Urothelium cell line (cell line): ENCODE data around the gene CNFN.

Experiments
- DNase-seq: peaks from one replicate; pipeline ENCODE4 v3.0.0; 2011; ENCODE audit warnings: low spot score, mixed read lengths
- FAIRE-seq: peaks from 2 replicates; lab custom pipeline; 2011; peaks lifted over from hg19 to GRCh38; lab: Jason Lieb, UNC

The CNFN gene

DNA sequence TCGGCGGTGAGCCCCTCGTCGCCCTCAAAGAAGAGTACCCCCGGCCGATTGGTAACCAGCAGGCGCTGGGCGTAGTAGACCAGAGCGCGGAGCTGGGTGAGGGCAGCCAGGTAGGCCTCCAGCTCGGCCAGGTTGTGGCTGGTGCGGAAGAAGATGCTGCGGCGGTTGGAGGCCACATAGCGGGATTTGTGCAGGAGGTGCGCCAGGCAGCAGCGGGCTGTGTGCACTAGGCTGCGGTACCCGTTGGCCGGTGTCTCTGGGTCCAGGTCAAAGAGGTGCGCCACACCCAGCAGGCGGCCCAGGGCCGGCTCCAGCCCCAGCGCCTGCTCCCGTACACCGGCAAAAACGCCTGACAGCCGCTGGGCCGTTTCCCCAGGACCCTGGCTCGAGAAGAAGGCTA lies 20.3 kb upstream of the CNFN start:
- no peak for DNase-seq
- FAIRE-seq = no peak

DNA sequence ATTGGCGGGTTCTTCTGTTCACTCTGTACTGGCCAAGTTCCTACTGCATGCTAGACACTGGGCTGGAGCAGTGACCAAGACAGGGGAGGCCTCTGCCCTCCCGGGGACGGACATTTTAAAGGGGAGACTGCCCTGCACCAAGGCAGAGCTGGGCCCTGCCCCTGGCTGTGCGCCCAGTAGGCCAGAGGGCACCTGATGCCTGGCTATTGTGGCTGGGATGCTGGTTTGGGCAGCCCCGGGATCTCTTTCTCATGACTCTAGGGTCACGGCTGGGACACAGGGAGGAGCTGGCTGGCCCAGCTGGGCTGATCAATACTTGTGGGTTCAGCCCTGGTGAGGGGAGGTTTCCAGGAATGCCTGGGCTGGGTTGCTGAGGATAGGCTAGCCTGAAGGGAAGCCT lies 19.4 kb upstream of the CNFN start:
- no peak for DNase-seq
- no peak for FAIRE-seq

DNA sequence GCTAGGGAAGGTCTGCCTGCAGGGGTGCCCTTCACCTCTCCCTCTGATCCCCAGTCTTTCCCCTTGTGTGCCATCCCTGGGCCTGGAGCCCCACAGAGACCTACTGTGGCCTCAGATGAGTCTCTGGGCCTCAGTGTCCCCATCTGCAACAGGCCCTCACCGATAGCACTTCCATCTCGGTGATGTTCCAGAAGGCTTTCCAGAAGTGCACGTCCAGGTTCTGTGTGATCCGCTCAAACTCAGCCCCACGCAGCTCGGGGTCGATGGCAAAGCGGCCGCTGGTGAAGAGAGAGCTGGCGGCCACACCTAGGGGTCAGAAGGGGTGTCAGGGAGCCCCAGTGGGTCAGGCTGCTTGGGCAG lies 17.7 kb upstream of the CNFN start:
- DNase-seq (no peak), FAIRE-seq (no peak)

DNA sequence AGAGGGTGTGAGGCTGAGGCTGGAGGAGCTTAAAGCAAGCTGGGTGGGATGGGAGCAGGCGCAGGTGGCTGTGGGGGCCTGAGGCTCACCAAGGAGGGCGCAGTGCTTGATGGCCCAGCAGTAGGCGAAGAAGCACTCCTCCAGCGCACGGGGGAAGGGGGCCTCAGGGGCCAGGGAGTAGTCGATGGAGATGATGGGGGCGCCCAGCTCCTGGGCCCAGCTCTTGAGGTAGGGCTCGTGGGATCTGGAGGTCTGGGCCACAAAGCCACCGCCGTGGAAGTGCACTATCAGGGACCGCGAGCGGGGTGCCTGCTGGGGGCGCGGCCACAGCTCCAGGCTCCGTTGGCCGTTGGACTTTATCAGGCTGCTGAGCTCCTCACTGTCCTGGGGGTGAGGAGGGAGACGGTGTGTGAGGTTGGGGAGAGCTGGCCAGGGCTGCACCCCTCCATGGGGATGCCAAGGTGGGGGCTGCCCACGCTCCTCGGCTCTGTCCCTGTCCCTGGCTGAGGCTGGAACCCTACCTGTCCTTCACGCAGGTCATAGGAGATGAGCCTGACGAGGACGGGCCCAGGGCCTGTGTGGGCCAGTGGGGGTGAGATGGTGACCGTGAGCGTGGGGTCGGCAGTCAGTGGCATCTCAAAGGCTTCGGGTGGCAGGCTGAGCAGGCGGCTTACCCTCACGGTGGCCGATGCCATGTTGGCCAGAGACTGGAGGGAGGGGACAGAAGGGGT lies 17.2 kb upstream of the CNFN start:
- no peak for DNase-seq
- FAIRE-seq = no peak

DNA sequence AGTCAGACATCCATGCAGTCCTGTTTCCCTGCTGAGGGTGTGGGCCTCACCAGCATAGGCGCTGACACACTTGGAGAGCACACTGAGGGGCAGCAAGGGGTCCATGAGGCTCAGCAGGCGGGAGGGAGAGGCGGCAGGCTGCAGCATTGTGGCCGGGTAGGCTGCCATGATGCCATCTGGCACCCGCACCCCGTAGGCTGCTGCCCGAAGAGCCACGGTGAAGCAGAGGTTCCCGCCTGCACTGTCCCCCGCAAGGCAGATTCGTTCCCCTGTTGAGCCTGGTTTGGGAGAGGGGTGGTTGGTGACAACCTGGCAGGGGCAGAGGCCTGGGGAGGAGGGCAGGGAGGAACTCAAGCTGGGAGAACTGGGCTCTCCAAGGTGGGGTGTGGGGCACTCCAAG lies 16.0 kb upstream of the CNFN start:
- FAIRE-seq = peak; percentile 17
- no peak for DNase-seq

DNA sequence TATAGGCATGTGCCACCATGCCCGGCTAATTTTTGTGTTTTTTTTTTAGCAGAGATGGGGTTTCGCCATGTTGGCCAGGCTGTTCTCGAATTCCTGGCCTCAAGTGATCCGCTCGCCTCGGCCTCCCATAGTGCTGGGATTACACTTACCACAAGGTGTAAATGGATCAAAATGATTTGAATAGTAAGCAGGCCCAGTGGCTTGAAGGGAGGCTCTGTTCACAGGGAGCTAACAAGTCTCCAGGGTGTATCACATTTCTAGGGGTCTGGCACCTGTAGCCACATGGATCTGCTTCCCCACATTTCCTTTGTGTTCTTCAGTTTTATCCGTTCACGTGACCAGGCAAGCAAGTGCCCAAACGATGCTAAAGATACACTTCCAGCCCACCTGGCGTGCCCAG lies 13.5 kb upstream of the CNFN start:
- DNase-seq (no peak), FAIRE-seq (no peak)

DNA sequence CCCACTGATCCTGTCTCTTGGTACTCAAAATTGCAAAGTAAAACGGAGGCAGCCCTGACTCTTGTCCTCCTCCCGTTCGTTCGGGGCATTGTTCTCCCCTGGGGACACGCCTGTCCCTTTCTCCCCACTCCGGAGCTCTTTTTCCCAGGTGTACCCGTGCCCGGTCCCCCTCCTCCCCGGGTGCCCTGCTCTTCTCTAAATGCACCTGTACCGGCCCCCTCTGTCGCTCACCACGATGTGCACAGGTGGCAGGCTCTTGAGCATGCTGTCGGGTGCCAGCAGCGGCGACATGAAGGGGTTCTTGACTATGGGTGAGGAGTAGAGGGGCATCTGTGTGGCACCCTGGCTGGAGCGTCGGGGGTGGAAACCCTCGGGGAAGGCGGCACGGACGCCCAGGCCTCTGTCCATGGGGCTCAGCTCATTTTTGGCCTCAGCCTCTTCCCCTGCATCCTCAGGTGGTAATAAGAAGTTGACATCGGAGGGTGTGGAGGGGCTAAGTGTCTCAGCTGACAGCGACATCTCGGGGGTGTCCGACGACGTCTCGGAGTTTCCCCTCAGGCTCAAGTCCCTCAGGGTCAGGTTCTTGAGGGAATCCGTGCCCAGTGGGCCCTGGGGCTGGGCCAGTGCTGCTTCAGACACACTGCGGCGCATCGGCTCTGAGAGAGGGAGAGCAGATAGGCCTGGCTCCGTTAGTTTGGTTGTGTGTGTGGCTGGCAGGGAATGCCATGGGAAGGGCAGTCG lies 12.4 kb upstream of the CNFN start:
- FAIRE-seq (no peak), DNase-seq (no peak)

DNA sequence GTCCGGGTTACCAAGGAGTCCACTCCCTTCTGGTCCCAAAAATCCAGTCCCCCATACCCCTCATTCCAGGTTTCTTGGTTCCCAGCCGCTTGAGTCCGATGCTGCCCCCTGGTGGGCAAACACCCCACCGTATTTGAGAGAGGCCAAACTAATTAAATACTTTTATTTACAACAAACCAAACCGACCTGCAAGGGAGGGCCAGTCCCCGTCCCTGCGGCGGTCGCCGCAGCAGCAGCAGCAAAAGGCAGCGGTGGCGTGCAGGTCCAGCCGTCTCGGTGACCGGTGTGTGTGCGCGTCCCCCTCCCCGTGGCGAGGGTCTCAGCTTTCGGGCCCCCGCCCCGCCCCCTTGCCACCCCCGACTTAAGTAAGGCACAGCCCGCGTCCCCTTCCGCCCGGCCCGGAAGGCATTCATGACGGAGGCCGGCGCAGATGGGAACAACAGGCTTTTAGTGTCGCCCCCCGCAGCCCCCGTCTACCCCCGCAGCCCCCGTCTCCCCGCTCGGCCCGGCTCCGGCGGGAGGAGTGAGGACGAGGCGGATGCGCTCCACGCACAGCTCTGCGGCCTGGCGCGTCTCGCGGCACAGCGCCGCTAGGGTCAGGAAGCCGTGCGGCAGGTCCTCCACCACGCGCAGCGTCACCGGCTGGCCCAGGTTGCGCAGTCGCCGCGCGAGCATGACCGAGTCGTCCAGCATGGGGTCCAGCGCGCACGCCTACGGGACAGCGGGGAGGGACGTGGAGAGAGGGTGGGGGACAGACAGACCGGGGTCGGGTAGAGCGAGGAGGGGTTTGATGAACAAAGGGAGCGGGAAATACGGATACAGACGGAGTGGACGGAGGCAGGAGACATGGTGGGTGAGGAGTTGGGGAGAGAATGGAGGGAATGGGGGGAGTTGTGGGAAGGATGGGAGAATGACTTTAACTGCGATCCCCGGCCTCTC lies 11.5 kb upstream of the CNFN start:
- DNase-seq (peak; percentile 66), FAIRE-seq (peak; percentile 48)

DNA sequence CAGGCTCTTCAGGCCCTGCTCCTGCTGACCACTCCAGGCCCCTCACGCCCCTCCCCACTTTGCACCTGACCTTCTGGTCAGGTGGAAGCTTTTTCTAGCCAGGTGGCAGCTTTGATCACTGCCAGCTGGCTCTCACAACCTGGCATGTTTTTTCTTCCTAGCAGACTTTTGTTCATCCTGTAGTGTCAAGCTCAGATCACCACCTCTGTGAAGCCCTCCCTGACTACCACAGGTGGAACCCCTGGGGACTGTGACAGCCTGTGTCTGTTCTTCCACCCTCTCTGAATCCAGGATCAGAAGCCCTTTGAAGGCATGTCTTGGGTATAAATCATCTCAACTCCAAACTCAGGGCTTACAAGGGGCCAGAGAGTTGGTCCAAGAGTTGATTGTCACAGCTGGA lies 10.3 kb upstream of the CNFN start:
- DNase-seq (no peak), FAIRE-seq (no peak)

DNA sequence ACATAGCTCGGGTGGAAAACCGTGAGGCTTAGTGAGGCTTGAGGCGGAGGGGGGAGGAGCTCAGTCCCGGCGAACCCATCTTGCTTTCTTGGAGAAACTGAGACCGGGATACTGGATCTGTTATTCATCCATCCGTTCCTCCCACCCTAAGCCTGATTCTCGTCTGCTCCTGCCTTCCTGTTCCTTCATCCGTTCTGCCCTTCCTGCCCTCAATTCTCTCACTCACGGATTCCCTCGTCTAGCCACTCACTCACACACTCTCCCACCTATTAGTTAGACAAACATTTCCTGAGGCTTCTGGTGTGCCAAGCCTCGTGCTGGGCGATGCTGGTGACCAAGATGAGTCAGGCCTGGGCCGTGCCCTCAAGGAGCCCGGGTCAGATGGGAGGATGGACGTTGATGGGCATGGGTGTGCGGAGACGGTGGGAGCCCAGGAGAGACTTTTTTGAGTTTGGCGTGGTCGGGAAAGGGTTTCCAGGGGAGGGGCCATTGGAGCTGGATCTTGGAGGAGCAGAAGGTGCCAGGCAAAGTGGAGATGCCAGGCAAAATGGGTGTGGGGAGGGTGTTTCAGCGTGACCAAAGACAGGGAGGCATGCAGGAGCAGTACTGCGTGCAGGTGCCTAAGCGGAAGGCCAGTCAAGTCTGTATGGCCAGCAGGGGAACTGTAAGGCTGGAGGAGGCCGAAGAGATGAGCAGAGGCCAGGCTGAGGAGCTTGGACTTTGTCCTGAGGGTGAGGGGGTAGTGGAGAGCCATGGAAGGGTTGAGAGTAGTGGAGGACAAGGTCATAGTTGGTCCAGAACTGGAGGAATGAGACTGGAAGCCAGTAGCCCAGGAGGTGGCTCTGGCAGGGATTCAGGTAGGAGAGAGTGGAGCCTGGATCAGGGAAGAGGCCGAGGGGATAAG lies 7.4 kb upstream of the CNFN start:
- DNase-seq (no peak), FAIRE-seq (no peak)

DNA sequence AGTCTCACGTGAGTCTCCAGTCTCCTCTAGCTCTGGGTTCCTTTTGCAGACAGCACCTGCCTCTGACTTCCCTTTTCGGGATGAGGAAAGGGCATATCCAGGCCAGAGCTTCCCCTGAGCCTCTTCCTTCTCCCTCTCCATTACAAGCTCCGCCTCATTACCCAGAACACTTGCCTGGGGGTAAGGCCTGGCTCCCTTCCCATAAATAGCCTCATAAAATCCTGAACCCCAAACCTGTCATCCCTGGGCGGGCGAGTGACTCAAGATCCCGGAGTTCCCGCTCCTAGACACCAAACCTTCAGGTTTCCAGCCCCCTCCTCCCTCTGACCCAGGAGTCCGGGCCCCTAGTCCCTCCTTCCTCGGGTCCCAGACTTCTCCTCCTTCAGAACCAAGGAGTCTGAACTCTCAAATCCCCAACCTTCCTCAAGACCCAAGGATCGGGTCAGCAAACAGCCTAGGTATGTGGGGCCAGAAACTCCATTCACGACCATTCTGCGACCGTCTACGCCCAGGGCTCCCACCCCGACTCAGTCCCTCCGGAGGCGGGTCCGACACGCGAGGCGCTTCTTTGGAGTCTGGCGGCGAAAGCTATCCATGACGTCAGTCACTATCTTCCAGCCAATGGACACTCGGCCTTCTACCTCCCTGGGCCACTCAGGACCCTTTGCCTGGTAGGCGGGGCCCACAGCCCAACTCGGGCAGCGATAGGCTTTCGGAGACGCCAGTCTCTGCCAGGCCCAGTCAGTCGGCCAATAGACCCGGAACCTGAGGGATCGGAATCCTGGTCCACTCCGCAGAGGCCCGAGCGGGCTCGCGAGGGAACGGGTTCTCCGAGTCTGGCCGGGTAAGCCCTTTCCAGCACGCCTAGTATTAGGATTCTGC lies 6.5 kb upstream of the CNFN start:
- peak; percentile 78 for FAIRE-seq
- DNase-seq = peak; percentile 100

DNA sequence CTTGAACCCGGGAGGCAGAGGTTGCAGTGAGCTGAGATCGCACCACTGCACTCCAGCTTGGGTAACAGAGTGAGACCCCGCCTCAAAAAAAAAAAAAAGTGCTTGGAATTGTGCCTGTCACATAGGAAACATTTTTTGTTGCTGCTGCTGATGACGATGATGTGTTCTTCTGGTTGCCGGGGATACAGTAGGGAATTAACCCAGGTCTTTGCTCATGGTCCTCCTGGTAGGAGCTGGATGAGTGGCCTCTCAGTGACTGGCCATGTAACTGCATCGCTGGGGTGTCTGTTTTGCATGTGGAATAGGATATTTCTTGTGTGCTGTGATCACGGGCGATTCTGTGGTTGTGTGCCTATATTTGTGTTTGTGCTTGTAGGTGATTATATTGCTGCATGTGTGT lies 4.7 kb upstream of the CNFN start:
- no peak for DNase-seq
- FAIRE-seq = no peak

DNA sequence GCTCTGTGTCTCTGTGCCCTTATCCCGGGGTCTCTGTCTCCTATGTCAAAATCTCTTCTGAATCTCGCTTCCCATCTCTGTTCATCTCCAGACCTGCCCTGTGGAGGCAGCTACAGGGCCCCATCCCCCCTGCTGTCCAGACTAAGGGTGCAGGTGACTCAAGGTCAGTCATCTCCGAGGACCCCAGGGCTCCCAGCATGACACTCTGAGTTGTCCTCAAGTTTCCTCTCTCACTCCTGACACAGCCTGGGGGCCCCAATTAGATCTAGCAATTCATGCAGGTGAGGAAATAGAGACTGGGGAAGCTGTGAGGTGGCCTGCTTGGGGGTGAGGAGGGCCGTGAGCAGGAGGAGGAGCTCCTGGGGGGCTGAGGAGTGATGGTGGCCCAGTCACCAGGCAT lies 2.1 kb upstream of the CNFN start:
- DNase-seq = no peak
- FAIRE-seq = no peak

DNA sequence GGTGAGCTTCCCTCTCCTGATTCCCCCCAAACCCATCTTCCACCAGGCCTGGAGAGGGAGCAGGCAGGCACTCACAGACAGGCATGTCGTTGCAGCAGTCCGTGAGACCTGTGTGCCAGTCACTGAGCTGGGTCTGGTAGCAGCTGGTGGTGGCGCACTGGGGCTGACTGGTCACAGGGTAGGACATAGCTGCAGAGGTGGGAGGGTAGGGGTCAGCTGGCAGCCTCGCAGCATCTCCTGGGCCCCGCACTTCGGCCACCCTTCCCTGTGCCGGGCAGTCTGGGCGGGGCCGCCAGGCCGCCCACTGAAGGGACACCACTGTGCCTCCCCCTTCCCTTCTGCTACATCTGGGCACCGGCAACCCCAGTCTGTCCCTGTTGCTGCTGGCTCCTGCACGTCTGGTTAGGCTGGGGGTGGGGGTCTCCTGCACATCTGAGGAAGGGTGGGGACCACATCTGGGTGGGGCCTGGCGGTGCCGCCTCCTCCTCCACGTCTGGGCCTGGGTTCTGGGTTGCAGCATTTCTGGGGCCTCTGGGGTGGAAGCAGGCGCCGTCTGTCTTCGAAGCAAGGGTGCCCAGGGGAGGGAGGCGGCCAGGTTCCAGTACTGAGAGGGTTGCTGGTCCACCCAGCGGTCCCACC lies 1.1 kb downstream of the CNFN start:
- DNase-seq (no peak), FAIRE-seq (no peak)

DNA sequence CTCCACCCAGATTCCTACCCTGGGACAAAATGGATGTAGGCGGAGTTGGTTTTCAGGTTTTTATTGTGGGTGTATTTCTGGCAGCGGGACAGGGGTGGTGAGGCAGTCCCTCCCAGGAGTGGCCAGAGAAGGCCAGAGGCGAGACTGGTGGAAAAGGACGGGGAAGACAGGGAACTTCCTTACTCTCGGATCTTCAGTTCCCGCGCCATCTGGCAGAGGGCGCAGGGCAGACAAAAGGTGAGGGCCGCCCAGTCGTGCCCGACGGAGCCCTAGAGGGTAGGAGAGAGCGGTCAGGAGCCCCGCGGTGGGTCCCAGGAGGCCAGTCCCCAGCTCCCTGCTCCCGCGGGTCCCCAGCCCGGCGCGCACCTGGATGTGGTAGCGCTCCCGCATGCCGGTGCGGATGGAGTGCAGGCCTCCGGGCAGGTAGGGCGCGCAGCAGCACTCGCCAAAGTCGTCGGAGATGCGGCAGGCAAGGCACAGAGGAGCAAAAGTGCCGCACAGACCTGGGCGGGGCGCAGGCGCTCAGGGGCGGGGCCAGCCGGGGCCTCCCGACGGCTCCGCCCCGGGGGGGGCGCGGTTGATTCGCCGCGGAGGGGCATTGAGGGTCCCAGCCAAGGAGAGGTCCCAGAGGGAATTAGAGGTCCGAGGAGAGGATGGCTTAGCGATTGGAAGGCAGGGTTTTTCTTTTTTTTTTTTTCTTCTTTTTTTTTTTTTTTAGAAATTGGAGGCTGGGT lies 3.0 kb downstream of the CNFN start:
- FAIRE-seq = peak; percentile 48
- peak; percentile 93 for DNase-seq

DNA sequence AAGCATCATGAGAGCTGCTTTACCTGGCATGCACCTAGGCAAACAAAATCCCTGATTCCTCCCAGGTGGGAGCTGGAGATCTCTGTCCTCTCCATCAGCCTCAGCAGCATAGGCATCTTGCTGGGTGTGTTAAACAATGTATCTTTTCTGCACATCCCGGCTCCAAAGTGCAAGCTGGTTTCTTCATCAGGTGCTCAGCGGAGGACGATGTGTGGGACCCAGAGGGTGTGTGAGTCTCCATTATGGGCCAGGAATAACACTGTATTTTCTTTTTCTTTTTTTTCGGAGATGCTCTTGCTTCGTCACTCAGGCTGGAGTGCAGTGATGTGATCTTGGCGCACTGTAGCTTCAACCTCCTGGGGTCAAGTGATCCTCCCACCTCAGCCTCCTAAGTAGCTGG lies 9.9 kb downstream of the CNFN start:
- DNase-seq (no peak), FAIRE-seq (no peak)

DNA sequence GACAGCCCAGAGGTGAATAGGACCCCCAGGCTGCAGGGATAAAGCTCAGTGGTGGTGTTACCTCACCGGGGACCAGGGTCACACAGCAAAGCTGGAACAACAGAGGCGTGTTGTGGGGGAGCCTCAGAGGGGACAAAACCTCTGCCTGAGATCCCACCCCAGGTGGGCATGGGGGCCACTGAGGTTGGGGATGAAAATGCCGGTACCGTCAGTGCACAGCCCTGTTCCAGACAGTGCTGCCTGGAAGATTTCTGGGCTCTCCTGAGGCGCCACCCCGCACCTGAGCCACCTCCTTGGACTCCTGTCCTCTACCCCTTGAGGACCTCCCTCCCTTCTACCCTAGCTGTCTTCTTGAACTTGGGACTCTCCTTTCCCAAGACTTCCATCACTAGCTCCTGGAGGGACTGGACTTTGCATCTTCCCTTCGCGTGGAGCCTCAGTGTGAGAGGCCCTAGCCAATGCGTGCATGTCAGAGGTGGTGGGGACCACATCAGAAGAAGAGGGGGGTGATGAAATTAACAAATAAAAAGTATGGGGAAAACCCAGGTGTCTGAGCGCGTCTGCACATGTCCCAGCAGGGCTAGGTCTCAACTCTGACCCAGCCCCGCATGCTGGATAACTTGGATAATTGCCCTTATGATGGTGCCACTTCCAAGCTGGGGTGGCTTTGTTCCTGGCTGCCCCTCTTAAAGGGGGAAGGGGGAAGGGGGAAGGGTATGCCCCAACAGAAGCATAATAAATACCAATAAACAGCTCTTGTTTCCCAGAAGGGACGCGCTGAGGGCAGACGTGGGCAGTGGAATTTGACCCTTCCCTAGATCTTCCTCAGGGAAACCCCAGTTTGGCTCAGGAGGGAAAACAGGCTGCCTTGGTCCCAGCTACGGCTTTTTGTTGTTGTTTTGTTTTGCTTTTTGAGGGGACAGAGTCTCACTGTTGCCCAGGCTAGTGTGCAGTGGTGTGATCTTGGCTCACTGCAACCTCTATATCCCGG lies 11.6 kb downstream of the CNFN start:
- no peak for DNase-seq
- FAIRE-seq = no peak
